Mesendoderm (in vitro differentiated cells): ENCODE results near the gene RINL.

Experiments used
- DNase-seq: peaks from one replicate; pipeline ENCODE4 v3.0.0; 2013
- H2AK5ac ChIP-seq: 2 replicates; pipeline ENCODE4 v1.6.1; 2013; ENCODE audit warnings: low read length, inconsistent platforms
- H2BK120ac ChIP-seq: 2 replicates; pipeline ENCODE4 v1.6.1; 2013; ENCODE audit warnings: low read depth, mild to moderate bottlenecking, low read length, moderate library complexity, mixed read lengths
- H2BK15ac ChIP-seq: replicated peaks from 2 replicates; pipeline ENCODE4 v1.6.1; 2013; ENCODE audit warnings: low read depth, mild to moderate bottlenecking, moderate library complexity
- H2BK5ac ChIP-seq: 2 replicates; pipeline ENCODE4 v1.6.1; 2013; ENCODE audit warnings: low read length, inconsistent platforms
- H3K18ac ChIP-seq: 2 replicates; pipeline ENCODE4 v1.6.1; 2013; ENCODE audit warnings: mild to moderate bottlenecking, low read length, mixed read lengths
- H3K23ac ChIP-seq: one replicate; pipeline ENCODE4 v1.6.1; 2013; ENCODE audit warnings: low read length
- H3K27ac ChIP-seq: 2 replicates; pipeline ENCODE4 v1.5.1; 2013; ENCODE audit warnings: low read depth, mild to moderate bottlenecking, inconsistent platforms, low read length, moderate library complexity
- H3K27me3 ChIP-seq: 2 replicates; pipeline ENCODE4 v1.6.1; 2013; ENCODE audit warnings: low read length, control low read depth, mild to moderate bottlenecking, inconsistent platforms; ENCODE audit not compliant: insufficient read depth, poor library complexity
- H3K36me3 ChIP-seq: 2 replicates; pipeline ENCODE4 v1.6.1; 2013; ENCODE audit warnings: low read length, inconsistent platforms; ENCODE audit not compliant: control insufficient read depth, insufficient read depth
- H3K4ac ChIP-seq: one replicate; pipeline ENCODE4 v1.6.1; 2013; ENCODE audit warnings: low read depth, mild to moderate bottlenecking, low read length, moderate library complexity
- H3K4me1 ChIP-seq: 2 replicates; pipeline ENCODE4 v1.6.1; 2013; ENCODE audit warnings: low read depth, low read length, inconsistent platforms; ENCODE audit not compliant: control insufficient read depth
- H3K4me2 ChIP-seq: 2 replicates; pipeline ENCODE4 v1.6.1; 2013; ENCODE audit warnings: low read length
- H3K4me3 ChIP-seq: 2 replicates; pipeline ENCODE4 v1.5.1; 2013; ENCODE audit warnings: mild to moderate bottlenecking, low read length
- H3K56ac ChIP-seq: one replicate; pipeline ENCODE4 v1.6.1; 2013; ENCODE audit warnings: low read length
- H3K79me1 ChIP-seq: 2 replicates; pipeline ENCODE4 v1.6.1; 2013; ENCODE audit warnings: low read length, inconsistent platforms
- H3K79me2 ChIP-seq: 2 replicates; pipeline ENCODE4 v1.6.1; 2013; ENCODE audit warnings: mild to moderate bottlenecking, low read length; ENCODE audit not compliant: control insufficient read depth, insufficient read depth
- H3K9ac ChIP-seq: 2 replicates; pipeline ENCODE4 v1.6.1; 2013; ENCODE audit warnings: low read length, inconsistent platforms
- H4K5ac ChIP-seq: one replicate; pipeline ENCODE4 v1.6.1; 2013; ENCODE audit warnings: low read length
- H4K8ac ChIP-seq: one replicate; pipeline ENCODE4 v1.6.1; 2013; ENCODE audit warnings: low read depth, mild to moderate bottlenecking, control low read depth, low read length, moderate library complexity
- WGBS: extraction: QIAGEN DNeasy Blood & Tissue Kit; methylation state at CpG from one replicate; pipeline ENCODE4 v1.1.7; 2013; ENCODE audit warnings: low lambda C conversion rate, missing lambda C conversion rate; ENCODE audit not compliant: insufficient coverage; ENCODE audit errors: extremely low coverage; 5-methylcytosine and 5-hydroxymethylcytosine counted together

RINL gene

GRCh38 chr19:38869160-38869835 lies 8.8 kb downstream of the RINL start:
- no peak overlapping the region for H3K18ac ChIP-seq

GRCh38 chr19:38868551-38868950 lies 9.5 kb downstream of the RINL start:
- Histone ChIP-seq H3K27me3 (no peaks in the 10 kb centered on the region), H3K79me1 (no peaks in the 10 kb centered on the region), H3K18ac (no peak overlapping the region), H2AK5ac (no peak overlapping the region), H3K4me3 (no peak overlapping the region), H3K9ac (no peak overlapping the region), H2BK15ac (no peak overlapping the region), H3K36me3 (no peaks in the 10 kb centered on the region), H3K4me2 (no peak overlapping the region), H4K5ac (no peak overlapping the region), H2BK5ac (no peak overlapping the region), H3K4ac (no peak overlapping the region), H4K8ac (no peak overlapping the region), H3K56ac (no peak overlapping the region), H3K27ac (no peak overlapping the region), H3K4me1 (peaks cover 2% of the 10 kb centered on the region), H2BK120ac (no peak overlapping the region), H3K23ac (no peak overlapping the region), H3K79me2 (no peaks in the 10 kb centered on the region)
- no CpG with 5 or more reads among the region's 6 CpGs for WGBS
- DNase-seq: peak; percentile 21

More at GRCh38 chr19:38869160-38869835, 8.8 kb downstream of the RINL start:
- Histone ChIP-seq H3K27me3 (no peaks in the 10 kb centered on the region), H3K79me2 (no peaks in the 10 kb centered on the region), H2BK120ac (no peak overlapping the region), H3K79me1 (no peaks in the 10 kb centered on the region), H3K4me1 (peaks cover 2% of the 10 kb centered on the region), H3K56ac (peak overlapping the region; percentile 90), H3K36me3 (no peaks in the 10 kb centered on the region), H2BK15ac (no peak overlapping the region), H4K5ac (no peak overlapping the region), H3K4me3 (peak overlapping the region; percentile 1), H3K4me2 (peak overlapping the region; percentile 34), H3K4ac (no peak overlapping the region), H3K27ac (no peak overlapping the region), H2BK5ac (no peak overlapping the region), H4K8ac (no peak overlapping the region), H3K9ac (peak overlapping the region; percentile 72), H3K23ac (peak overlapping the region; percentile 15), H2AK5ac (no peak overlapping the region)
- DNase-seq: peak; percentile 11
- no CpG with 5 or more reads among the region's 34 CpGs for WGBS

DNA sequence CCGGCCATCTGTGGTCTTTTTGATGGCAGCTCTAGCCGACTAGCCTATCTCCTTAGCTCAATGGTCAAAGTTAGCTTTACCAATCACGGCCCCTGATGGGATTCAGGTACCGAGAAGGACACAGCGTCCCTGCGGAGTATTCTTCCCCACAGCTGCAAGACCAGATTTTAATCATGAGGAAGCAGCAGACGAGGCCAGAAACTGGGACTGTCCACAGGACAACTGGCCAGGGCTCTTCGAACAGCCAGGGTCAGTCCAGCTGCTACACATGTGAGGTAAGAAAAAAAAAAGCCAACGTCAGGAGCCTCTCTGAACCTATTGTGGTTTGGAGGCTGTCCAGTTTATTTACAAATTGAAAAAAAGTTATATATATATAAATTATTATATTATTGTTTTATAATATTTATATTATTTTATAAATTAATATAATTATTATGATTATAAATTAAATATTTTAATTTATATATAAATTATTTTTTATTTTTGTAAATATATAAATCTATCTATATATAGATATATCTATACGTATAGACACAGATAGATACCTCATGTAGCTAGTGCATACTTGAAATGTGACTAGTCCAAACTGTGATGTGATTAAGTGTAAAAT lies 10.8 kb downstream of the RINL start:
- Histone ChIP-seq H2AK5ac (no peak overlapping the region), H3K27ac (no peak overlapping the region), H2BK120ac (no peak overlapping the region), H3K4me3 (no peak overlapping the region), H3K56ac (no peak overlapping the region), H4K8ac (no peak overlapping the region), H3K18ac (no peak overlapping the region), H2BK5ac (no peak overlapping the region), H3K27me3 (no peaks in the 10 kb centered on the region), H4K5ac (no peak overlapping the region), H3K4me1 (peaks cover 2% of the 10 kb centered on the region), H3K36me3 (no peaks in the 10 kb centered on the region), H2BK15ac (no peak overlapping the region), H3K4ac (no peak overlapping the region), H3K4me2 (no peak overlapping the region), H3K9ac (no peak overlapping the region), H3K23ac (no peak overlapping the region), H3K79me1 (no peaks in the 10 kb centered on the region), H3K79me2 (no peaks in the 10 kb centered on the region)
- no CpG with 5 or more reads among the region's 10 CpGs for WGBS
- no peak for DNase-seq

DNA sequence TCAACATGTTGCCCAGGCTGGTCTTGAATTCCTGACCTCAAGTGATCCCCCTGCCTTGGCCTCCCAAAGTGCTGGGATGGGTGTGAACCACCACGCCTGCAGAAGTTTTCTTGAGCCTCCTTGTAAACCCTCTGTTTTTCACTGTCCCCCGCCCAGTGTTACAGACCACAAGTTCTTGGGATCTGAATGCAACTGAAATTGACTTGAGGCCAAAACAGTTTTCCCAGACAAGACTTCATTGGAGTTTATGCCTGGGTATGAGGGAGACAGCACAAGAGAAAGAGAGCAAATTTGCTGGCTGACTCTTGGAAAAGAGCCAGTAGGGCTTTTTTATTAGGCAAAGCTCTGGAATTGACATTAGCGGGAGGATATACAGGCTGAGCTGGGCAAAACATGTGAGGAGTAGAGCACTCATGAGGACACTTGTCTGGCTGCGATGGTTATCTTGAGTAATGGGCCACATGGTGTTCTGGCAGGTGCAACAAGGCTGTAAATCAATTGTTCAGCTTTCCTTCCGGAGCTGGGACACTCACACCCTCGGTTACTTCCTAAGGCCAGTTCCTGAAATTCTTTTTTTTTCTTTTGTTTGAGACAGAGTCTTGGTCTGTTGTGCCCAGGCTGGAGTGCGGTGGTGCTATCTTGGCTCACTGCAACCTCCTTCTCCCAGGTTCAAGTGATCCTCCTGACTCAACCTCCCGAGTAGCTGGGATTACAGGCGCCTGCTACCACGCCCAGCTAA lies 15.6 kb downstream of the RINL start:
- Histone ChIP-seq H3K4me1 (no peaks in the 10 kb centered on the region), H3K18ac (no peak overlapping the region), H3K23ac (no peak overlapping the region), H3K56ac (no peak overlapping the region), H3K27me3 (no peaks in the 10 kb centered on the region), H4K5ac (no peak overlapping the region), H3K79me2 (no peaks in the 10 kb centered on the region), H2BK120ac (no peak overlapping the region), H3K4me2 (no peak overlapping the region), H3K4ac (no peak overlapping the region), H3K36me3 (no peaks in the 10 kb centered on the region), H2BK15ac (no peak overlapping the region), H3K4me3 (no peak overlapping the region), H4K8ac (no peak overlapping the region), H2AK5ac (no peak overlapping the region), H3K27ac (no peak overlapping the region), H2BK5ac (no peak overlapping the region), H3K79me1 (no peaks in the 10 kb centered on the region), H3K9ac (no peak overlapping the region)
- DNase-seq: no peak
- no CpG with 5 or more reads among the region's 10 CpGs for WGBS

GRCh38 chr19:38861368-38861767 lies 16.7 kb downstream of the RINL start:
- Histone ChIP-seq H3K4me1 (no peaks in the 10 kb centered on the region), H3K9ac (no peak overlapping the region), H3K27ac (no peak overlapping the region), H4K8ac (no peak overlapping the region), H3K23ac (no peak overlapping the region), H3K4me3 (no peak overlapping the region), H3K56ac (no peak overlapping the region), H4K5ac (no peak overlapping the region), H2BK5ac (no peak overlapping the region), H2BK15ac (no peak overlapping the region), H2BK120ac (no peak overlapping the region), H3K18ac (no peak overlapping the region), H3K79me1 (no peaks in the 10 kb centered on the region), H3K4me2 (no peak overlapping the region), H3K79me2 (no peaks in the 10 kb centered on the region), H3K27me3 (no peaks in the 10 kb centered on the region), H3K4ac (no peak overlapping the region), H3K36me3 (no peaks in the 10 kb centered on the region), H2AK5ac (no peak overlapping the region)
- no CpG with 5 or more reads among the region's 3 CpGs for WGBS
- no peak for DNase-seq
